Naive thymus-derived CD8-positive, alpha-beta T cell (primary cell): ENCODE measurements around the gene EPN2. TPM values are rescaled to one million over a fixed set of nuclear protein-coding genes. Genes with fewer than 3 reads are reported as not detected.

Experiments
- ATAC-seq, 2 donors: fragments of 150-1000 bp; cut with Tn5 transposase in 1 of 2; sonication (Bioruptor Pico), chemical (Tn5 transposase) in 1 of 2; 1 replicate in 1 of 2; 2 replicates in 1 of 2; pipeline ENCODE4 v1.10.0; 2021; ENCODE audit warnings: mild to moderate bottlenecking in 2 of 2, moderate library complexity in 2 of 2
- POLR2A ChIA-PET: fragments of 350-600 bp; sonication (Branson Sonifier 250); formaldehyde crosslinking; loops from one replicate; lab custom pipeline; 2021; ENCODE audit warnings: antibody characterized with exemption; lab: Charles Lee
- DNase-seq, 10 donors: peaks; one replicate each; pipeline versions ENCODE4 v3.0.0 to v3.0.0-alpha.2; 2020 to 2022
- H3K27ac Mint-ChIP-seq, 10 donors: one replicate each; pipeline ENCODE4 v1.8.0; 2020 to 2022; ENCODE audit warnings: mild to moderate bottlenecking in 10 of 10, mixed read lengths in 10 of 10, moderate library complexity in 4 of 10, inconsistent platforms in 1 of 10
- H3K27me3 Mint-ChIP-seq, 5 donors: one replicate each; pipeline ENCODE4 v1.8.0; 2021 to 2022; ENCODE audit warnings: mixed read lengths in 5 of 5
- H3K36me3 Mint-ChIP-seq, 3 donors: one replicate each; pipeline ENCODE4 v1.8.0; 2020 to 2022; ENCODE audit warnings: mixed read lengths in 3 of 3, mild to moderate bottlenecking in 2 of 3, inconsistent platforms in 1 of 3
- H3K4me1 Mint-ChIP-seq, 4 donors: one replicate each; pipeline ENCODE4 v1.8.0; 2021 to 2022; ENCODE audit warnings: mixed read lengths in 4 of 4
- H3K4me3 Mint-ChIP-seq, 10 donors: one replicate each; pipeline ENCODE4 v1.8.0; 2020 to 2022; ENCODE audit warnings: mild to moderate bottlenecking in 10 of 10, mixed read lengths in 10 of 10, moderate library complexity in 6 of 10, inconsistent platforms in 1 of 10
- H3K9me3 Mint-ChIP-seq, 9 donors: one replicate each; pipeline ENCODE4 v1.8.0; 2020 to 2022; ENCODE audit warnings: mixed read lengths in 9 of 9, mild to moderate bottlenecking in 3 of 9, inconsistent platforms in 1 of 9, moderate library complexity in 1 of 9
- polyA plus RNA-seq, 3 donors: library from polyadenylated mRNA; unstranded; fragments of 300-500 nt; fragmentation: Illumina TruSeq; gene quantifications; one replicate each; pipeline ENCODE4 v1.2.3, GENCODE V29; 2021
- total RNA-seq, 8 experiments: library from RNA in 2 of 8; stranded (reverse) in 2 of 8; gene quantifications; one replicate each; pipeline ENCODE4 v1.2.3 and lab custom pipeline; 2021 to 2026

Gene EPN2
- total and polyA plus RNA-seq, 5 experiments from 2014 or later, result 1.3 to 6.5 (median 3.7) TPM

GRCh38 chr17:19322861-19323260 lies 85.7 kb downstream of the EPN2 start:
- POLR2A ChIA-PET, result no interaction called here
- no peaks in the 10 kb centered on the region for H3K4me1 Mint-ChIP-seq

GRCh38 chr17:19325542-19325941 lies 88.4 kb downstream of the EPN2 start:
- ATAC-seq (no peak), DNase-seq (no peak)
- Mint-ChIP-seq H3K4me3 (no peak overlapping the region), H3K27ac (no peak overlapping the region), H3K27me3 (peaks cover 2 to 61% (median 27%) of the 10 kb centered on the region in 5 donors), H3K36me3 (peaks cover 0 to 17% (median 0%) of the 10 kb centered on the region in 3 donors), H3K9me3 (peaks cover 0 to 21% (median 13%) of the 10 kb centered on the region in 9 donors), H3K4me1 (no peaks in the 10 kb centered on the region)
- POLR2A ChIA-PET, result no interaction called here

More at GRCh38 chr17:19322861-19323260, 85.7 kb downstream of the EPN2 start:
- H3K27ac Mint-ChIP-seq, result peak overlapping the region in 1 of 10 donors; percentile 59
- H3K4me3 Mint-ChIP-seq, result no peak overlapping the region
- peaks cover 2 to 66% (median 32%) of the 10 kb centered on the region in 5 donors for H3K27me3 Mint-ChIP-seq
- peaks cover 0 to 17% (median 0%) of the 10 kb centered on the region in 3 donors for H3K36me3 Mint-ChIP-seq
- DNase-seq, result peak in 1 of 10 donors; percentile 19
- H3K9me3 Mint-ChIP-seq, result peaks cover 0 to 20% (median 13%) of the 10 kb centered on the region in 9 donors
- ATAC-seq, result no peak

GRCh38 chr17:19327031-19327783 lies 90.0 kb downstream of the EPN2 start:
- Mint-ChIP-seq H3K27me3 (peaks cover 2 to 55% (median 11%) of the 10 kb centered on the region in 5 donors), H3K36me3 (peaks cover 0 to 17% (median 0%) of the 10 kb centered on the region in 3 donors), H3K27ac (no peak overlapping the region), H3K9me3 (peaks cover 0 to 21% (median 13%) of the 10 kb centered on the region in 9 donors), H3K4me3 (no peak overlapping the region), H3K4me1 (no peaks in the 10 kb centered on the region)
- no peak for ATAC-seq
- POLR2A ChIA-PET, result no interaction called here
- peak in 1 of 10 donors; percentile 54 for DNase-seq

GRCh38 chr17:19328441-19329061 lies 91.4 kb downstream of the EPN2 start:
- Mint-ChIP-seq H3K4me1 (no peaks in the 10 kb centered on the region), H3K4me3 (no peak overlapping the region), H3K36me3 (peaks cover 0 to 17% (median 0%) of the 10 kb centered on the region in 3 donors), H3K27me3 (peaks cover 2 to 44% (median 9%) of the 10 kb centered on the region in 5 donors), H3K9me3 (peaks cover 0 to 19% (median 13%) of the 10 kb centered on the region in 9 donors), H3K27ac (no peak overlapping the region)
- POLR2A ChIA-PET, result no interaction called here
- DNase-seq (peak in 1 of 10 donors; percentile 37), ATAC-seq (no peak)

- no peak for ATAC-seq
- POLR2A ChIA-PET, result interaction anchor here (0.6 kb wide), 1 partner anchor 34 kb away, joined by 3 read pairs; no protein-coding TSS in a partner anchor
Observed at GRCh38 chr17:19329136-19329535, 92.0 kb downstream of the EPN2 start.

GRCh38 chr17:19329839-19330238 lies 92.7 kb downstream of the EPN2 start:
- POLR2A ChIA-PET, result no interaction called here
- Mint-ChIP-seq H3K4me1 (no peaks in the 10 kb centered on the region), H3K36me3 (peaks cover 0 to 14% (median 0%) of the 10 kb centered on the region in 3 donors), H3K27ac (no peak overlapping the region), H3K27me3 (peaks cover 0 to 51% (median 6%) of the 10 kb centered on the region in 5 donors), H3K9me3 (peaks cover 0 to 17% (median 11%) of the 10 kb centered on the region in 9 donors), H3K4me3 (no peak overlapping the region)
- ATAC-seq, result no peak
- DNase-seq, result peak in 1 of 10 donors; percentile 40

More at GRCh38 chr17:19329136-19329535, 92.0 kb downstream of the EPN2 start:
- DNase-seq, result peak in 1 of 10 donors; percentile 52
- H3K4me3 Mint-ChIP-seq, result no peak overlapping the region
- peaks cover 0 to 17% (median 0%) of the 10 kb centered on the region in 3 donors for H3K36me3 Mint-ChIP-seq
- H3K27me3 Mint-ChIP-seq, result peaks cover 0 to 44% (median 6%) of the 10 kb centered on the region in 5 donors
- H3K4me1 Mint-ChIP-seq, result no peaks in the 10 kb centered on the region
- peak overlapping the region in 1 of 10 donors; percentile 24 for H3K27ac Mint-ChIP-seq
- peaks cover 0 to 18% (median 13%) of the 10 kb centered on the region in 9 donors for H3K9me3 Mint-ChIP-seq

GRCh38 chr17:19330271-19330670 lies 93.1 kb downstream of the EPN2 start:
- peaks cover 0 to 10% (median 0%) of the 10 kb centered on the region in 3 donors for H3K36me3 Mint-ChIP-seq
- no peak overlapping the region for H3K4me3 Mint-ChIP-seq
- DNase-seq (peak in 1 of 10 donors; percentile 7), ATAC-seq (no peak)
- peaks cover 0 to 14% (median 7%) of the 10 kb centered on the region in 9 donors for H3K9me3 Mint-ChIP-seq
- H3K27me3 Mint-ChIP-seq, result peaks cover 0 to 55% (median 6%) of the 10 kb centered on the region in 5 donors
- no peaks in the 10 kb centered on the region for H3K4me1 Mint-ChIP-seq
- peak overlapping the region in 1 of 10 donors; percentile 39 for H3K27ac Mint-ChIP-seq
- POLR2A ChIA-PET, result no interaction called here

- peaks cover 0 to under 1% (median 0%) of the 10 kb centered on the region in 3 donors for H3K36me3 Mint-ChIP-seq
- H3K4me3 Mint-ChIP-seq, result no peak overlapping the region
- POLR2A ChIA-PET, result no interaction called here
- H3K4me1 Mint-ChIP-seq, result no peaks in the 10 kb centered on the region
- H3K9me3 Mint-ChIP-seq, result peaks cover 0 to 8% (median 1%) of the 10 kb centered on the region in 9 donors
- peaks cover 0 to 63% (median 13%) of the 10 kb centered on the region in 5 donors for H3K27me3 Mint-ChIP-seq
- ATAC-seq, result no peak
- H3K27ac Mint-ChIP-seq, result no peak overlapping the region
- DNase-seq, result no peak
Observed at GRCh38 chr17:19331134-19331533, 94.0 kb downstream of the EPN2 start.

- Mint-ChIP-seq H3K27ac (no peak overlapping the region), H3K4me1 (no peaks in the 10 kb centered on the region), H3K36me3 (no peaks in the 10 kb centered on the region), H3K4me3 (no peak overlapping the region), H3K9me3 (peaks cover 0 to 4% (median 0%) of the 10 kb centered on the region in 9 donors), H3K27me3 (peaks cover 0 to 59% (median 14%) of the 10 kb centered on the region in 5 donors)
- DNase-seq (peak in 1 of 10 donors; percentile 35), ATAC-seq (no peak)
- POLR2A ChIA-PET, result no interaction called here
Observed at GRCh38 chr17:19331543-19332245, 94.5 kb downstream of the EPN2 start.

GRCh38 chr17:19332371-19333131 lies 95.4 kb downstream of the EPN2 start:
- POLR2A ChIA-PET, result no interaction called here

GRCh38 chr17:19333132-19333440 lies 95.9 kb downstream of the EPN2 start:
- ATAC-seq (no peak), DNase-seq (no peak)
- H3K36me3 Mint-ChIP-seq, result no peaks in the 10 kb centered on the region
- peaks cover 0 to 62% (median 21%) of the 10 kb centered on the region in 5 donors for H3K27me3 Mint-ChIP-seq
- H3K9me3 Mint-ChIP-seq, result peaks cover 0 to 2% (median 0%) of the 10 kb centered on the region in 9 donors
- H3K4me3 Mint-ChIP-seq, result no peak overlapping the region
- POLR2A ChIA-PET, result no interaction called here
- H3K27ac Mint-ChIP-seq, result no peak overlapping the region
- no peaks in the 10 kb centered on the region for H3K4me1 Mint-ChIP-seq

More at GRCh38 chr17:19332371-19333131, 95.4 kb downstream of the EPN2 start:
- no peak overlapping the region for H3K4me3 Mint-ChIP-seq
- no peaks in the 10 kb centered on the region for H3K4me1 Mint-ChIP-seq
- H3K27me3 Mint-ChIP-seq, result peaks cover 1 to 60% (median 21%) of the 10 kb centered on the region in 5 donors
- H3K27ac Mint-ChIP-seq, result no peak overlapping the region
- no peaks in the 10 kb centered on the region for H3K36me3 Mint-ChIP-seq
- H3K9me3 Mint-ChIP-seq, result peaks cover 0 to 2% (median 0%) of the 10 kb centered on the region in 9 donors
- ATAC-seq (no peak), DNase-seq (peak in 1 of 10 donors; percentile 47)
